ENCODE measurements around the gene CLCN2.
A peak's percentile ranks its signal among the peaks of the same experiment; 100 is the strongest.
"Not testable (repeated sequence)": the region's sequence is repeated elsewhere in the genome, so short reads cannot be mapped to it uniquely, and the experiment has no call there.

The CLCN2 gene

DNA sequence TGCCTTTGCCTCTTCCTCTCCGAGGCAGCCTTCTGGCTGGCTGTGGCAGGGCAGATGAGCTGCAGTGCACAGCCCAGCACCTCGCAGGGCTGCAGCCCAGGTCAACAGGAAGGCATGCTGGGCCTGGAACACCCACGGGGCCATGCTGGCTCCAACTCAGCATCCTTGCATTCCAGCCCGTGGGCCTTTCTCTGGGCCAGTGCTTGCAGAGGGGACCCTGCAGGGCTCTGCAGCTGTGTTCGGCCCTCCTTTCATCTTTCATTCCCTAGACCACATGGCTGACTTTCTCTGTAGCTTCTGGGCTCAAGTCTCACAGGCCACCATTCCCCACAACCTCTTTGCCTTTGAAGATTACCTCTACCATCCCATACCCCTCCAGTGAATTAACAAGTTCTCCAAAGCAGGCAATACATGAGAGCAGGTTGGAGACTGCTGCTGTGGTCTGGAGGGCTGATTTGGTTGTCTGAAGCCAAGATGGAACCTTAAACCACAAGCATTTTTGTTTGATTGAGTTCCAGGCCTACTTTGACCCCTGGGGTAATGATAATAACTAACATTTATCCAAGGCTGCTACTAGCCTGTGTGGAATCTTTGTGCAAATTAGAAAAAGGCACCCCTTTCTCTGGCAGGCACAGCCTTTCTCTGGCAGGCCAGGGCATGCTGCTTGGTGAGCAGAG lies 18.1 kb downstream of the CLCN2 start:
- H3K4me3 ChIP-seq (ENCODE audit: low read length) = no peak overlapping the region
- no peaks in the 10 kb centered on the region for H3K9me3 ChIP-seq (ENCODE audit: low read length)
- H3K27me3 ChIP-seq (ENCODE audit: insufficient read depth, low read length) = no peaks in the 10 kb centered on the region
- no peak overlapping the region for H2AFZ ChIP-seq (ENCODE audit: low read depth, low read length)
- H3K4me1 ChIP-seq (ENCODE audit: insufficient read depth, low read length) = peaks cover 25% of the 10 kb centered on the region
- peaks cover 32% of the 10 kb centered on the region for H3K36me3 ChIP-seq (ENCODE audit: insufficient read depth, low read length)

- H2AFZ ChIP-seq (ENCODE audit: low read depth, low read length) = no peak overlapping the region
- peaks cover 29% of the 10 kb centered on the region for H3K36me3 ChIP-seq (ENCODE audit: insufficient read depth, low read length)
- H3K4me1 ChIP-seq (ENCODE audit: insufficient read depth, low read length) = peaks cover 38% of the 10 kb centered on the region
- no peaks in the 10 kb centered on the region for H3K9me3 ChIP-seq (ENCODE audit: low read length)
- H3K4me3 ChIP-seq (ENCODE audit: low read length) = no peak overlapping the region
- H3K27me3 ChIP-seq (ENCODE audit: insufficient read depth, low read length) = no peaks in the 10 kb centered on the region
These were observed 19.5 kb downstream of the CLCN2 start for GRCh38 chr3:184341925-184342324.

DNA sequence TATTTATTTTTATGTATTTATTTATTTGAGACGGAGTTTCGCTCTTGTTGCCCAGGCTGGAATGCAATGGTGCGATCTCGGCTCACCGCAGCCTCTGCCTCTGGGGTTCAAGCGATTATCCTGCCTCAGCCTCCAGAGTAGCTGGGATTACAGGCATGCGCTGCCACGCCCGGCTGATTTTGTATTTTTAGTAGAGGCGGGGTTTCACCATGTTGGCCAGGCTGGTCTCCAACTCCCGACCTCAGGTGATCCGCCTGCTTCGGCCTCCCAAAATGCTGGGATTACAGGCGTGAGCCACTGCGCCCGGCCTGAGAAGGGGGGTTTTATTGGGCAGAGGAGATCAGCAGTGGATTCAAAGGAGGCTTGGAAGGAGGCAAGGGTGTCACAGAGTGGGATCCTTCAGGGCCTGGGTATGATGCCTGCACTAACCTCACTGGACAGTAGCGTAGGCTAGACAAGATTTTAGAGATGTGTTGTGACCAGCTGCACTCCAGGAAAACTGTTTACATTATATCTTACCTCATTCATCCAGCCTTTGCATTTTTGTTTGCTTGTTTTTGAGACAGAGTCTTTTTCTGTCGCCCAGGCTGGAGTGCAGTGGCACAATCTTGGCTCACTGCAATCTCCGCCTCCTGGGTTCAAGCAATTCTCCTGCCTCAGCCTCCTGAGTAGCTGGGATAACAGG lies 21.8 kb downstream of the CLCN2 start:
- peaks cover 22% of the 10 kb centered on the region for H3K36me3 ChIP-seq (ENCODE audit: insufficient read depth, low read length)
- not testable (repeated sequence) for H3K27me3 ChIP-seq (ENCODE audit: insufficient read depth, low read length); H3K9me3 ChIP-seq (ENCODE audit: low read length); H2AFZ ChIP-seq (ENCODE audit: low read depth, low read length); H3K4me3 ChIP-seq (ENCODE audit: low read length)
- peaks cover 33% of the 10 kb centered on the region for H3K4me1 ChIP-seq (ENCODE audit: insufficient read depth, low read length)

DNA sequence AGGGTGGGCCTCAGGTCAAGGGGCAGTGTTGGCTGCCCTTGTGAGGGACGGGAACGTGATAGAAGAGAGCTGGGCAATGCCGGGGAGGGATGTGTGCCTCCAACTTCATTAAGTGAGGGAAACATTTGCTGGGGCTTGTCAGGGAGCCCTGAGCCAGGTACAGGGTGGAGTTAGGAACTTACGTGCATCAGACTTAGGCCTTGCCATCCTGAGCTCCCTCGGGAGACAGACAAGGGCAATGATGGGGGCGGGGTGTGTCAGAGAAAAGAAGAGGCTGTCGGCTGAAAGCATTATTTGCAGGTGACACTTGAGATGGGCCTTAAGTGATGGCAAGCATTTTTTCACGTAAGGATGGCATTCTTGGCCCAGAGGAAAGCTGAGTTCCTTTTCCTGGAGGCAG lies 22.4 kb downstream of the CLCN2 start:
- H3K36me3 ChIP-seq (ENCODE audit: insufficient read depth, low read length) = peaks cover 28% of the 10 kb centered on the region
- peaks cover 33% of the 10 kb centered on the region for H3K4me1 ChIP-seq (ENCODE audit: insufficient read depth, low read length)
- H3K9me3 ChIP-seq (ENCODE audit: low read length) = no peaks in the 10 kb centered on the region
- H2AFZ ChIP-seq (ENCODE audit: low read depth, low read length) = no peak overlapping the region
- peak overlapping the region; percentile 43 for H3K4me3 ChIP-seq (ENCODE audit: low read length)
- no peaks in the 10 kb centered on the region for H3K27me3 ChIP-seq (ENCODE audit: insufficient read depth, low read length)

DNA sequence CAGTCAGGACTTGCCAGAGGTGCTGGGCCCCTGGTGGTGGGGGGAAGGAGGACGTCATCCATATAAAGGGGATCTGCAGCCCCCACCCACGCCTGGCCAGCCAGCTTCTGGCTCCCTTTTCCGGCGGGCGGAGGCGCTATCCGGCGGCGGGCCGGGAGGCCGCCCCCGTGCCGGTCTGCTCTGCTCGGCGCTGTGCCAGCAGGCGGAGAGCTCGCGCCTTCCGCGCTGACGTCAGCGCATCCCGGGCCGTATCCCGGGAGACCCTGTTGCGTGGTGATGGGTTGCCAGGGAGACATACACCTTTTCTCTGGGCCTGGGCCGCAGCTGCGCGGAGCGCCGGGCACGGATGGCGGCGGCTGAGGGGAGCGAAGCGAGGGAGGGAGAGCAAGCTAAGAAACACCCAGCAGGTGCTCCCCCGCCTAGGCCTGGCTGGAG lies 22.9 kb downstream of the CLCN2 start:
- Histone ChIP-seq H3K27me3 (ENCODE audit: insufficient read depth, low read length) (no peaks in the 10 kb centered on the region), H3K4me1 (ENCODE audit: insufficient read depth, low read length) (peaks cover 33% of the 10 kb centered on the region), H2AFZ (ENCODE audit: low read depth, low read length) (no peak overlapping the region), H3K9me3 (ENCODE audit: low read length) (no peaks in the 10 kb centered on the region), H3K36me3 (ENCODE audit: insufficient read depth, low read length) (peaks cover 30% of the 10 kb centered on the region), H3K4me3 (ENCODE audit: low read length) (peak overlapping the region; percentile 43)

GRCh38 chr3:184337981-184338380 lies 23.4 kb downstream of the CLCN2 start:
- peak overlapping the region; percentile 10 for H3K4me3 ChIP-seq (ENCODE audit: low read length)
- H3K9me3 ChIP-seq (ENCODE audit: low read length) = no peaks in the 10 kb centered on the region
- no peaks in the 10 kb centered on the region for H3K27me3 ChIP-seq (ENCODE audit: insufficient read depth, low read length)
- no peak overlapping the region for H2AFZ ChIP-seq (ENCODE audit: low read depth, low read length)
- H3K4me1 ChIP-seq (ENCODE audit: insufficient read depth, low read length) = peaks cover 33% of the 10 kb centered on the region
- H3K36me3 ChIP-seq (ENCODE audit: insufficient read depth, low read length) = peaks cover 28% of the 10 kb centered on the region

GRCh38 chr3:184337399-184337714 lies 24.0 kb downstream of the CLCN2 start, which contains the start of gene FAM131A:
Gene FAM131A (plus strand): TSS chr3:184337600. CDS start chr3:184337631, 31 bp downstream.
- Histone ChIP-seq H3K4me3 (ENCODE audit: low read length) (peak within 1 kb of the TSS; percentile 63), H3K9me3 (ENCODE audit: low read length) (no peaks in the 10 kb centered on the region), H2AFZ (ENCODE audit: low read depth, low read length) (no peak within 1 kb of the TSS), H3K4me1 (ENCODE audit: insufficient read depth, low read length) (peaks cover 33% of the 10 kb centered on the region), H3K36me3 (ENCODE audit: insufficient read depth, low read length) (peaks cover 29% of the 10 kb centered on the region), H3K27me3 (ENCODE audit: insufficient read depth, low read length) (no peaks in the 10 kb centered on the region)

DNA sequence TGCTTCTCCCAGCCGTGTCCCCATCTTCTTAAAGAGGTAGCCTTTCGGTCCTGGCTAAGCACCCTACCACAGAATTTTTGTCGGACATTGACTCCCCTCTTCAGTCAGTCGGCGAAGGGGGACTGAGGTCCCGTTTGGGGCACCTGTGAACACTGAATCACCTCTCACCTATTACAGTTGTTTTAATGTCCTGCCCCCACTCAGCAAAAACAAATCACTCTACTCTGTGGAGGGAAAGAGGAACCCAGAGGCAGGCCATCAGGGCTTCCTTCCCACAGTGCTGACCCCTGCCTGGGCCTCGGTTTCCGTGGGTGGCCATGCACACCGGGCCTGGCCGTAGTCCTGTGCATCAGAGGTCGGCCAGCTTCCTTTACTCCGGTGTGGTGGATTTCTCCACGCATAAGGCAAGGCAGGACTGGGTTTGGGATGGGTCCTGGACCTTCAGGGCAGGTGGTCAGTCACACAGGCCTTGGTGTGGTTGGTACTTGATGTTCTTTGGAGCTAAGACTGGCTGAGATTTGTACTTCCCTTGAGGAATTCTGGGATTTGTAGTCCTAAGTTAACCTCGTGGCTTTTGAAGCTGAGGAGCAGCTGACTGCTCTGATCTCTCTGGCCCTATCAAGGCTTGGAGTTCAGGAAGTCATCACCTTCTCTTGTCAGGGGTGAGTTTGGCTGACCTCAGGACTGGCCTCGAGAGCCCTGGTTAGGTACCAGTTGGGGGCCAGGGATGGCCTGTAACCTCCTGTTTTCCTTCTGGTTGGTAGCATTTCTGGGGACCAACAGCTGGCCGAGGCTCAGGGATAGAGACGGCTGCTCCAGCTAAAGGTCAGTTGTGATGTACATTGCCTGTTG lies 24.6 kb downstream of the CLCN2 start:
- peaks cover 33% of the 10 kb centered on the region for H3K4me1 ChIP-seq (ENCODE audit: insufficient read depth, low read length)

GRCh38 chr3:184335661-184336546 lies 25.5 kb downstream of the CLCN2 start:
- H3K9me3 ChIP-seq (ENCODE audit: low read length) = no peaks in the 10 kb centered on the region
- peaks cover 33% of the 10 kb centered on the region for H3K4me1 ChIP-seq (ENCODE audit: insufficient read depth, low read length)
- peaks cover 39% of the 10 kb centered on the region for H3K36me3 ChIP-seq (ENCODE audit: insufficient read depth, low read length)
- no peaks in the 10 kb centered on the region for H3K27me3 ChIP-seq (ENCODE audit: insufficient read depth, low read length)
- no peak overlapping the region for H2AFZ ChIP-seq (ENCODE audit: low read depth, low read length)
- H3K4me3 ChIP-seq (ENCODE audit: low read length) = peak overlapping the region; percentile 63

More for the DNA sequence above, 24.6 kb downstream of the CLCN2 start:
- Histone ChIP-seq H2AFZ (ENCODE audit: low read depth, low read length) (no peak overlapping the region), H3K36me3 (ENCODE audit: insufficient read depth, low read length) (peaks cover 33% of the 10 kb centered on the region), H3K27me3 (ENCODE audit: insufficient read depth, low read length) (no peaks in the 10 kb centered on the region), H3K4me3 (ENCODE audit: low read length) (peak overlapping the region; percentile 63), H3K9me3 (ENCODE audit: low read length) (no peaks in the 10 kb centered on the region)

- no peaks in the 10 kb centered on the region for H3K27me3 ChIP-seq (ENCODE audit: insufficient read depth, low read length)
- H3K4me3 ChIP-seq (ENCODE audit: low read length) = peak overlapping the region; percentile 63
- H3K9me3 ChIP-seq (ENCODE audit: low read length) = no peaks in the 10 kb centered on the region
- peaks cover 33% of the 10 kb centered on the region for H3K4me1 ChIP-seq (ENCODE audit: insufficient read depth, low read length)
- H3K36me3 ChIP-seq (ENCODE audit: insufficient read depth, low read length) = peaks cover 42% of the 10 kb centered on the region
- H2AFZ ChIP-seq (ENCODE audit: low read depth, low read length) = no peak overlapping the region
These were observed 26.1 kb downstream of the CLCN2 start for GRCh38 chr3:184335291-184335660.

DNA sequence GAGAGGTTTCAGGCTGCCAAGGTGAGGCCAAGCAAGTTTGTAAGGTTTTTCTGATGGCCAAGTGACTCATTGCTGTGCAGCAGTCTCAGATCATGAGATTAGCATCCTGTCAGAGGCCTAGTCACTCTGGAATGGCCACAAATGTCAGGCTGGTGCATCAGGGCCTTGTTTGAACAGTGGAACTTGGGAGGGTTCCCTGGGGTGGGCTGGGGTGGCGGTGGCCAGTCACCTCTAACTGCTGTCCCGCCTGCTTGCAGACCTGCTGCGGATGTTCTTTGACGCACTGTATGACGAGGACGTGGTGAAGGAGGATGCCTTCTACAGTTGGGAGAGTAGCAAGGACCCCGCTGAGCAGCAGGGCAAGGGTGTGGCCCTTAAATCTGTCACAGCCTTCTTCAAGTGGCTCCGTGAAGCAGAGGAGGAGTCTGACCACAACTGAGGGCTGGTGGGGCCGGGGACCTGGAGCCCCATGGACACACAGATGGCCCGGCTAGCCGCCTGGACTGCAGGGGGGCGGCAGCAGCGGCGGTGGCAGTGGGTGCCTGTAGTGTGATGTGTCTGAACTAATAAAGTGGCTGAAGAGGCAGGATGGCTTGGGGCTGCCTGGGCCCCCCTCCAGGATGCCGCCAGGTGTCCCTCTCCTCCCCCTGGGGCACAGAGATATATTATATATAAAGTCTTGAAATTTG lies 26.8 kb downstream of the CLCN2 start:
- peaks cover 31% of the 10 kb centered on the region for H3K4me1 ChIP-seq (ENCODE audit: insufficient read depth, low read length)
- no peaks in the 10 kb centered on the region for H3K27me3 ChIP-seq (ENCODE audit: insufficient read depth, low read length)
- peaks cover 46% of the 10 kb centered on the region for H3K36me3 ChIP-seq (ENCODE audit: insufficient read depth, low read length)

DNA sequence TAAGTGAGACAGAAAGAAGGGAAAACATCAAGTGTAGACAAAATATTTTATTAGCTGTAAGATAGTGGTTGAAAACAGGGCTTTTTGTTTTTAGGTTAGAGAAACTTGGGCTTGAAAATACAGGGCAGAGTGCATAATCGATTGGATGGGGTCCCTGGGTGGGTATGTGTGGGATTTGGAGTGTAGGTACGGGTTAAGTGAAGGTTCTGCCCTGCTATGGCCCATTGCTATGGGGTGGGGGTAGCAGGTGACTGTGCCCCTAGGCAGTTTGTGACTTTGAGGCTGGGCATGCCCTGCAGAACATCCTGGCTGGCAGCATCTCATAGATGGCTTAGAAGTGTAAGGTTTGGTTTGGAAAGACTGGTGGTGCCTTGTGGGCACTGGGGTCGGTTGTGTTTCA lies 27.7 kb downstream of the CLCN2 start:
- no peaks in the 10 kb centered on the region for H3K9me3 ChIP-seq (ENCODE audit: low read length)
- H3K4me1 ChIP-seq (ENCODE audit: insufficient read depth, low read length) = peaks cover 23% of the 10 kb centered on the region
- H3K36me3 ChIP-seq (ENCODE audit: insufficient read depth, low read length) = peaks cover 53% of the 10 kb centered on the region
- H3K27me3 ChIP-seq (ENCODE audit: insufficient read depth, low read length) = no peaks in the 10 kb centered on the region
- H2AFZ ChIP-seq (ENCODE audit: low read depth, low read length) = no peak overlapping the region
- no peak overlapping the region for H3K4me3 ChIP-seq (ENCODE audit: low read length)

More for the DNA sequence above, 26.8 kb downstream of the CLCN2 start:
- no peak overlapping the region for H3K4me3 ChIP-seq (ENCODE audit: low read length)
- no peaks in the 10 kb centered on the region for H3K9me3 ChIP-seq (ENCODE audit: low read length)
- no peak overlapping the region for H2AFZ ChIP-seq (ENCODE audit: low read depth, low read length)

Measured in neuron (in vitro differentiated cells).